Esophagus (tissue), 2 donors: ENCODE results near the gene SLC35F1. TPM values are rescaled to one million over a fixed set of nuclear protein-coding genes. Genes with fewer than 3 reads are reported as not detected.

Experiments
- H3K27ac ChIP-seq, 2 donors: one replicate each; pipeline ENCODE4 v1.5.1; 2013; ENCODE audit warnings: low read depth in 2 of 2, mild to moderate bottlenecking in 2 of 2, inconsistent platforms in 1 of 2, low read length in 1 of 2, moderate library complexity in 1 of 2
- H3K27me3 ChIP-seq, 2 donors: one replicate each; pipeline ENCODE4 v1.6.1; 2013; ENCODE audit warnings: low read length in 2 of 2, control low read depth in 1 of 2, mild to moderate bottlenecking in 1 of 2; ENCODE audit not compliant: insufficient read depth in 2 of 2, control insufficient read depth in 1 of 2
- H3K36me3 ChIP-seq, 2 donors: one replicate each; pipeline ENCODE4 v1.6.1; 2013; ENCODE audit warnings: low read length in 1 of 2; ENCODE audit not compliant: control insufficient read depth in 2 of 2, insufficient read depth in 2 of 2
- H3K4me1 ChIP-seq, 2 donors: one replicate each; pipeline ENCODE4 v1.6.1; 2013; ENCODE audit warnings: low read length in 1 of 2; ENCODE audit not compliant: control insufficient read depth in 2 of 2, insufficient read depth in 2 of 2
- H3K4me3 ChIP-seq, 2 donors: one replicate each; pipeline ENCODE4 v1.5.1; 2013; ENCODE audit warnings: low read length in 2 of 2, mild to moderate bottlenecking in 2 of 2, low read depth in 1 of 2, moderate library complexity in 1 of 2
- H3K9me3 ChIP-seq, 2 donors: one replicate each; pipeline ENCODE4 v1.6.1; 2013; ENCODE audit warnings: mild to moderate bottlenecking in 2 of 2, low read depth in 1 of 2, low read length in 1 of 2, moderate library complexity in 1 of 2; ENCODE audit not compliant: control insufficient read depth in 2 of 2, insufficient read depth in 1 of 2
- WGBS, 2 donors: extraction: QIAGEN DNeasy Blood & Tissue Kit; methylation state at CpG; one replicate each; pipeline ENCODE4 v1.1.7; 2013; 5-methylcytosine and 5-hydroxymethylcytosine counted together
- polyA plus RNA-seq, 2 donors: library from polyadenylated mRNA; stranded (reverse); fragments of 200-250 nt; gene quantifications; one replicate each; pipeline ENCODE4 v1.2.3, GENCODE V29; 2013
- donor health status: healthy with polysubstance abuse.
- donor health status: Bipolar disorder and iron deficiency.

Gene SLC35F1
- polyA plus RNA-seq, 2 donors, result 0.08 to 0.13 TPM

GRCh38 chr6:118283766-118284165 lies 376.7 kb downstream of the SLC35F1 start:
- Histone ChIP-seq H3K36me3 (no peaks in the 10 kb centered on the region), H3K4me3 (no peak overlapping the region), H3K27ac (no peak overlapping the region), H3K9me3 (no peaks in the 10 kb centered on the region), H3K27me3 (no peaks in the 10 kb centered on the region), H3K4me1 (no peaks in the 10 kb centered on the region)
- 18 to 19% methylated on average over 8 of the region's 8 CpGs for WGBS, 2 donors

GRCh38 chr6:118284736-118285360 lies 377.8 kb downstream of the SLC35F1 start:
- Histone ChIP-seq H3K9me3 (no peaks in the 10 kb centered on the region), H3K4me3 (no peak overlapping the region), H3K4me1 (no peaks in the 10 kb centered on the region), H3K27ac (no peak overlapping the region), H3K36me3 (no peaks in the 10 kb centered on the region), H3K27me3 (no peaks in the 10 kb centered on the region)
- WGBS, 2 donors, result 71 to 72% methylated on average over 5 of the region's 5 CpGs

- no peaks in the 10 kb centered on the region for H3K36me3 ChIP-seq
- H3K4me3 ChIP-seq, result no peak overlapping the region
- H3K4me1 ChIP-seq, result no peaks in the 10 kb centered on the region
- H3K27me3 ChIP-seq, result no peaks in the 10 kb centered on the region
- H3K9me3 ChIP-seq, result no peaks in the 10 kb centered on the region
- no peak overlapping the region for H3K27ac ChIP-seq
- 60 to 85% methylated on average over 1 of the region's 1 CpG for WGBS, 2 donors
Measured at GRCh38 chr6:118285791-118286190, 378.7 kb downstream of the SLC35F1 start.

GRCh38 chr6:118288355-118289124 lies 381.5 kb downstream of the SLC35F1 start:
- WGBS, 2 donors, result 40 to 69% methylated on average over 2 of the region's 2 CpGs
- Histone ChIP-seq H3K4me3 (no peak overlapping the region), H3K27me3 (no peaks in the 10 kb centered on the region), H3K27ac (no peak overlapping the region), H3K4me1 (no peaks in the 10 kb centered on the region), H3K9me3 (peaks cover 0 to 2% of the 10 kb centered on the region in 2 donors), H3K36me3 (no peaks in the 10 kb centered on the region)

GRCh38 chr6:118292558-118292957 lies 385.5 kb downstream of the SLC35F1 start:
- Histone ChIP-seq H3K27ac (no peak overlapping the region), H3K36me3 (no peaks in the 10 kb centered on the region), H3K4me1 (no peaks in the 10 kb centered on the region), H3K4me3 (no peak overlapping the region), H3K9me3 (peaks cover 0 to 2% of the 10 kb centered on the region in 2 donors), H3K27me3 (no peaks in the 10 kb centered on the region)
- WGBS, 2 donors, result 63 to 73% methylated on average over 4 of the region's 4 CpGs

- WGBS, 2 donors, result 79 to 84% methylated on average over 1 of the region's 1 CpG
- no peaks in the 10 kb centered on the region for H3K4me1 ChIP-seq
- no peak overlapping the region for H3K4me3 ChIP-seq
- no peaks in the 10 kb centered on the region for H3K27me3 ChIP-seq
- no peaks in the 10 kb centered on the region for H3K36me3 ChIP-seq
- H3K9me3 ChIP-seq, result peaks cover 0 to 2% of the 10 kb centered on the region in 2 donors
- no peak overlapping the region for H3K27ac ChIP-seq
Measured at GRCh38 chr6:118294906-118295305, 387.8 kb downstream of the SLC35F1 start.

- Histone ChIP-seq H3K9me3 (peaks cover 0 to 2% of the 10 kb centered on the region in 2 donors), H3K27ac (no peak overlapping the region)
Measured at GRCh38 chr6:118295336-118295735, 388.3 kb downstream of the SLC35F1 start.

GRCh38 chr6:118296129-118296901 lies 389.3 kb downstream of the SLC35F1 start:
- Histone ChIP-seq H3K9me3 (peaks cover 0 to 2% of the 10 kb centered on the region in 2 donors), H3K4me3 (no peak overlapping the region), H3K4me1 (no peaks in the 10 kb centered on the region), H3K36me3 (no peaks in the 10 kb centered on the region), H3K27ac (no peak overlapping the region), H3K27me3 (no peaks in the 10 kb centered on the region)
- 60 to 71% methylated on average over 5 of the region's 5 CpGs for WGBS, 2 donors

More at GRCh38 chr6:118295336-118295735, 388.3 kb downstream of the SLC35F1 start:
- Histone ChIP-seq H3K4me1 (no peaks in the 10 kb centered on the region), H3K36me3 (no peaks in the 10 kb centered on the region), H3K4me3 (no peak overlapping the region), H3K27me3 (no peaks in the 10 kb centered on the region)

- no peak overlapping the region for H3K27ac ChIP-seq
Measured at GRCh38 chr6:118297821-118298220, 390.8 kb downstream of the SLC35F1 start.

More at GRCh38 chr6:118297821-118298220, 390.8 kb downstream of the SLC35F1 start:
- 91 to 92% methylated on average over 2 of the region's 2 CpGs for WGBS, 2 donors
- no peak overlapping the region for H3K4me3 ChIP-seq
- H3K27me3 ChIP-seq, result no peaks in the 10 kb centered on the region
- peaks cover 0 to 2% of the 10 kb centered on the region in 2 donors for H3K9me3 ChIP-seq
- no peaks in the 10 kb centered on the region for H3K4me1 ChIP-seq
- H3K36me3 ChIP-seq, result no peaks in the 10 kb centered on the region
